H1 (cell line): ENCODE results near the gene CKLF.
A peak's percentile ranks its signal among the peaks of the same experiment; 100 is the strongest.

ENCODE experiments used
- CEBPB ChIP-seq: IDR thresholded peaks from 2 replicates; pipeline ENCODE4 v1.6.1; 2012; ENCODE audit warnings: low read depth, low read length
- CREB1 ChIP-seq: IDR thresholded peaks from 2 replicates; pipeline ENCODE4 v1.6.1; 2012; ENCODE audit warnings: inconsistent platforms
- CTCF ChIP-seq, 3 experiments: IDR thresholded peaks; 1 replicate in 2 of 3; 2 replicates in 1 of 3; pipeline versions ENCODE4 v1.5.1 to v1.6.1; 2011; ENCODE audit warnings: low read length in 3 of 3, mild to moderate bottlenecking in 3 of 3, inconsistent platforms in 2 of 3, low read depth in 1 of 3, moderate library complexity in 1 of 3; ENCODE audit not compliant: insufficient read depth in 1 of 3; ENCODE audit errors: control extremely low read depth in 1 of 3
- EGR1 ChIP-seq: IDR thresholded peaks from 2 replicates; pipeline ENCODE4 v1.6.1; 2011; ENCODE audit warnings: low read depth, low read length, borderline replicate concordance
- EZH2 ChIP-seq: fragments of 200-600 bp; sonication (generic); IDR thresholded peaks from 2 replicates; pipeline ENCODE4 v1.7.1; 2012; ENCODE audit warnings: low read depth, mild to moderate bottlenecking, moderate library complexity, low read length, inconsistent platforms; ENCODE audit not compliant: severe bottlenecking
- MAFK ChIP-seq: IDR thresholded peaks from 2 replicates; pipeline ENCODE4 v1.6.1; 2012; ENCODE audit warnings: low read depth, mild to moderate bottlenecking, improper control_type of control experiment, low read length
- POLR2A ChIP-seq, 2 experiments: IDR thresholded peaks; 1 replicate in 1 of 2; 2 replicates in 1 of 2; pipeline ENCODE4 v1.6.1; 2011; ENCODE audit warnings: low read depth in 2 of 2, low read length in 2 of 2, mild to moderate bottlenecking in 2 of 2; ENCODE audit errors: control extremely low read depth in 1 of 2
- RAD21 ChIP-seq, 2 experiments: IDR thresholded peaks in 1 of 2; conservative IDR thresholded peaks in 1 of 2; 2 replicates each; pipeline ENCODE4 v1.6.1; 2011; ENCODE audit warnings: low read depth in 2 of 2, low read length in 2 of 2, improper control_type of control experiment in 1 of 2, inconsistent platforms in 1 of 2, mild to moderate bottlenecking in 1 of 2, moderate library complexity in 1 of 2
- RNF2 ChIP-seq: fragments of 200-900, 300-1000 bp; sonication (generic); IDR thresholded peaks from 2 replicates; pipeline ENCODE4 v1.7.1; 2016; ENCODE audit warnings: borderline replicate concordance, low read depth, mild to moderate bottlenecking, antibody characterized with exemption, low read length; ENCODE audit not compliant: poor library complexity, severe bottlenecking; ENCODE audit errors: missing control alignments
- SAP30 ChIP-seq: fragments of 300-600 bp; sonication (generic); IDR thresholded peaks from 2 replicates; pipeline ENCODE4 v1.7.1; 2012; ENCODE audit warnings: low read length, moderate library complexity, mild to moderate bottlenecking, inconsistent platforms; ENCODE audit not compliant: insufficient read depth, insufficient replicate concordance
- SP1 ChIP-seq: IDR thresholded peaks from 2 replicates; pipeline ENCODE4 v1.6.1; 2011; ENCODE audit warnings: low read depth, low read length
- SRF ChIP-seq: IDR thresholded peaks from 2 replicates; pipeline ENCODE4 v1.6.1; 2011; ENCODE audit warnings: mild to moderate bottlenecking, low read depth, low read length, moderate library complexity
- TAF1 ChIP-seq: IDR thresholded peaks from 2 replicates; pipeline ENCODE4 v1.6.1; 2011; ENCODE audit warnings: mild to moderate bottlenecking, low read depth, low read length
- TCF12 ChIP-seq: IDR thresholded peaks from 2 replicates; pipeline ENCODE4 v1.6.1; 2011; ENCODE audit warnings: low read depth, mild to moderate bottlenecking, low read length

GRCh38 chr16:66512272-66513110 lies 39.9 kb upstream of the CKLF start:
- TF ChIP-seq EGR1 (no peak), CTCF (IDR thresholded peaks at IDR 0.05; ENCODE audit: control extremely low read depth in 1 of 3, insufficient read depth in 1 of 3, low read depth in 1 of 3, low read length in 3 of 3) (no peak), EZH2 (no peak), RAD21 (IDR thresholded peaks at IDR 0.05 in 1 of 2, conservative IDR thresholded peaks at IDR 0.05 in 1 of 2; ENCODE audit: low read depth in 2 of 2, low read length in 2 of 2) (no peak), RNF2 (no peak), TAF1 (no peak), CEBPB (peak; percentile 33; the same call in 1 of the 2 replicates), CREB1 (no peak), POLR2A (IDR thresholded peaks at IDR 0.05; ENCODE audit: control extremely low read depth in 1 of 2, low read depth in 2 of 2, low read length in 2 of 2) (no peak), SP1 (no peak), SRF (no peak), TCF12 (no peak), MAFK (no peak), SAP30 (no peak)
